Stimulated activated CD8-positive, alpha-beta memory T cell treated with anti-CD3 and anti-CD28 coated beads, Interleukin-7, amount 100 ng/mL, for 48 hours (primary cell): ENCODE results near the gene DPH5.
"Not testable (repeated sequence)": the region's sequence is repeated elsewhere in the genome, so short reads cannot be mapped to it uniquely, and the experiment has no call there.

Experiments used
- DNase-seq, 2 donors: peaks; one replicate each; pipeline ENCODE4 v3.0.0-alpha.2; 2020; ENCODE audit warnings: low read depth in 1 of 2; ENCODE audit errors: extremely low read depth in 1 of 2

The DPH5 gene

GRCh38 chr1:101025657-101026429 lies at the start of gene DPH5:
TSS of gene DPH5 (minus strand) at chr1:101025784. CDS start at chr1:101025443, 341 bp downstream.
- peak; percentile 82 to 91 for DNase-seq

- DNase-seq: no peak
Measured at GRCh38 chr1:101073836-101074235, 48.3 kb upstream of the DPH5 start.

- no peak for DNase-seq
Measured at GRCh38 chr1:101071470-101071891, 45.9 kb upstream of the DPH5 start.

GRCh38 chr1:101069158-101069557 lies 43.6 kb upstream of the DPH5 start:
- no peak for DNase-seq

GRCh38 chr1:101066937-101067335 lies 41.4 kb upstream of the DPH5 start:
- DNase-seq: not testable (repeated sequence)

GRCh38 chr1:101066260-101066936 lies 40.8 kb upstream of the DPH5 start:
- DNase-seq: no peak

GRCh38 chr1:101065575-101065974 lies 40.0 kb upstream of the DPH5 start:
- no peak for DNase-seq

- no peak for DNase-seq
Measured at GRCh38 chr1:101064697-101065096, 39.1 kb upstream of the DPH5 start.

GRCh38 chr1:101060992-101061391 lies 35.4 kb upstream of the DPH5 start:
- no peak for DNase-seq

- no peak for DNase-seq
Measured at GRCh38 chr1:101059945-101060542, 34.5 kb upstream of the DPH5 start.

- DNase-seq: no peak
Measured at GRCh38 chr1:101055623-101056022, 30.0 kb upstream of the DPH5 start.

GRCh38 chr1:101051688-101052638 lies 26.4 kb upstream of the DPH5 start:
- no peak for DNase-seq

GRCh38 chr1:101050869-101051268 lies 25.3 kb upstream of the DPH5 start:
- no peak for DNase-seq

- no peak for DNase-seq
Measured at GRCh38 chr1:101044749-101045148, 19.2 kb upstream of the DPH5 start.

- DNase-seq: no peak
Measured at GRCh38 chr1:101044259-101044658, 18.7 kb upstream of the DPH5 start.

- DNase-seq: no peak
Measured at GRCh38 chr1:101043776-101044175, 18.2 kb upstream of the DPH5 start.

GRCh38 chr1:101041300-101041699 lies 15.7 kb upstream of the DPH5 start:
- no peak for DNase-seq

- DNase-seq: no peak
Measured at GRCh38 chr1:101040666-101041065, 15.1 kb upstream of the DPH5 start.

- no peak for DNase-seq
Measured at GRCh38 chr1:101039245-101039644, 13.7 kb upstream of the DPH5 start.

- no peak for DNase-seq
Measured at GRCh38 chr1:101037316-101037715, 11.7 kb upstream of the DPH5 start.

- DNase-seq: no peak
Measured at GRCh38 chr1:101033017-101033416, 7.4 kb upstream of the DPH5 start.
